HG03354 (cell line): Measurements from ENCODE around the gene MMP17.
"Not testable (repeated sequence)": the region's sequence is repeated elsewhere in the genome, so short reads cannot be mapped to it uniquely, and the experiment has no call there.

Experiments used
- ATAC-seq: cut with Tn5 transposase; IDR thresholded peaks from one replicate; pipeline ENCODE4 v1.9.1; 2021; ENCODE audit warnings: mild to moderate bottlenecking; ENCODE audit not compliant: unreplicated experiment, poor library complexity, severe bottlenecking

Gene MMP17

DNA sequence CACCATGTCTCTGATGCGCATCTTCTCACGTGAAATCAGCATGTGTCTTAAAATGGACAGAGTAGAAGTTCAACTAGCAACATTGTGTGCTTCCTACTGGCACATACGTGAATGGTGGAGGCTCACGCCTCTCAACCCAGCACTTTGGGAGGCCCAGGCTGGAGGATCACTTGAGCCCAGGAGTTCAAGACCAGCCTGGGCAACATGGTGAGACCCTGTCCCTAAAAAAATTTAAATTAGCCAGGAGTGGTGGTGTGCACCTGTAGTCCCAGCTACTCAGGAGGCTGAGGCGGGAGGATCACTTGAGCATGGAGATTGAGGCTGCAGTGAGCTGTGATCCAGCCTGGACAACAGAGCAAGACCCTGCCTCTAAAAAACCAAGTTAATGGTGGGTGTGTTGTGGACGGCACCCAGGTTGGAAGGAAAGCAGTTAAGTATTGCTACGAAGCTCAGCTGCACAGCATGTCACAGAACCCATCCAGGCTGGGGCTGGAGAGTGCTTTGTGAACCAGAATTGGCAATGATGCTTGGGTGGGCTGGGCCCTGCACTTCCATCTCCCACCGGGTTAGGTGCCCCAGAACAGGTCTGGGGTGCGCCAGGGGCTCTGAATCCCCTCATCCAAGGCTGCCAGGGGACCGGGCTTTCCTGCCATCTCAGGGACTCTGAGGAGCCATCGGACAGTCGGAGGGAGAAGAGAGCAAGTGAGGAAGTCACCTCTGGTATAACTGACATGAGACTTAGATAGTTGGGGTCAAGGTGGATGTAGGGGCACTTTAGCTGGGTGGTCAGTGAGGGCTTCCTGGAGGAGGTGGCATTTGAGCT lies 33.3 kb downstream of the MMP17 start:
- no peak for ATAC-seq

DNA sequence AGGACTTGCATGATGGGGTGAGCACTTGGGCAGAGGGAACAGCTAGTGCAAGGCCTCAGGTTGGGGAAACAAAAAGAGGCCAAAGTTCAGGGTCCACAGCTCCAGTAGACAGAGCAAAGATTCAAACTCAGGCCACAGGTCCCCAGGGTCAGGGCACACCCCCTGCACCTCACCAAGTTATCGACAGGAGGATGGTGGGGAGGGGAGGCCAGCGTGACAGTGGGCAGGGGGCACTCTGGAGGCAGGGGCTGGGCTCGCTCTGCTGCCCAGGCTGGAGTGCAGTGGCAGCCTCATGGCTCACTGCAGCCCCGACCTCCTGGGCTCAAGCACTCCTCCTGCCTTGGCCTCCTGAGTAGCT lies 33.9 kb downstream of the MMP17 start:
- ATAC-seq = no peak

DNA sequence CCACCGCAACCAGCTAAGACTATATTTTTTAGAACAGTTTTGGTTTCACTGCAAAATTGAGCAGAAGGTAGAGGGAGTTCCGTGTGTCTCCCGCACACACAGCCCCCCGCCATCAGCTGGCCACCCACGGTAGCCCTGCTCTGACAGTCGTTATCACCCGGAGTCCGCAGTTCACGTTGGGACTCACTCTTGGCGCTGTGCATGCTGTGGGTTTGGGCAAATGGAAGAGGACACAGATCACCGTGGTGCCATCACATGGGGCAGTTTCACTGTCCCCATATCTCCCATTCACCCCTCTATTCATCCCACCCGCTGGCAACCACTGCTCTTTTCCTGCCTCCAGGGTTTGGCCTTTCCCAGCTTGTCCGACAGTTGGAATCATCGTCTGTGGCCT lies 34.4 kb downstream of the MMP17 start:
- no peak for ATAC-seq

DNA sequence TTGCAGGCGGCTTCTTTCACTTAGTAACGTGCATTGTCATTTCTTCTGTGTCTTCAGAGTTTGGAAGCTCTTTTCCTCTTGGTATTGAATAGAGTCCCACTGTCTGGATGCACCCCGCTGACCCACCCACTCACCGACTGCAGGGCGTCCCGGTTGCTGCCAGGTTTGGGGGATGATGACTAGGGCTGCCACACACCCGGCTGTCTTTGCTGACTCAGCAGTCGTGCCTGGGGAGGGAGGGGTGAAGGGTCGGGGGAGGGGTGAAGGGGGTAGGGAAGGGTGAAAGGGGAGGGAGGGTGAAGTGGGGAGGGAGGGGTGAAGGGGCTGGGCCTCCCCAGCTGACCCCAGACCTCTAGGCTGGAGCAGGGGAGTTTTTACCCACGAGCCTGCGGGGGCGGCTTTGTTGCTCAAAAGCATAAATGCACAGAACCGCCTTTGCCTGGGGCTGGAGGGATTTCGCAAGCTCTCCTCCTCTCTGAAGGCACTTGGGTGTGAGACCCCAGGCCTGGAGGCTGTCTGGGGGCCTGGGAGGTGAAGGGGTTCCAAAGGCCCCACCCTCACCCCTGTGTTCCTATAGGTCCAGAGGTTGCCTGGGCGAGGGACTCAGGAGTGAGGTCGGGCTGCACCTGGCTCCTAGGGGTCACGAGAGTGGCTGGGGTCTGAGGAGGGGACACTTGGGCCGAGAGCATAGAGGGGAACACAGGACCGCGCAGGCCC lies 35.0 kb downstream of the MMP17 start:
- ATAC-seq = no peak

DNA sequence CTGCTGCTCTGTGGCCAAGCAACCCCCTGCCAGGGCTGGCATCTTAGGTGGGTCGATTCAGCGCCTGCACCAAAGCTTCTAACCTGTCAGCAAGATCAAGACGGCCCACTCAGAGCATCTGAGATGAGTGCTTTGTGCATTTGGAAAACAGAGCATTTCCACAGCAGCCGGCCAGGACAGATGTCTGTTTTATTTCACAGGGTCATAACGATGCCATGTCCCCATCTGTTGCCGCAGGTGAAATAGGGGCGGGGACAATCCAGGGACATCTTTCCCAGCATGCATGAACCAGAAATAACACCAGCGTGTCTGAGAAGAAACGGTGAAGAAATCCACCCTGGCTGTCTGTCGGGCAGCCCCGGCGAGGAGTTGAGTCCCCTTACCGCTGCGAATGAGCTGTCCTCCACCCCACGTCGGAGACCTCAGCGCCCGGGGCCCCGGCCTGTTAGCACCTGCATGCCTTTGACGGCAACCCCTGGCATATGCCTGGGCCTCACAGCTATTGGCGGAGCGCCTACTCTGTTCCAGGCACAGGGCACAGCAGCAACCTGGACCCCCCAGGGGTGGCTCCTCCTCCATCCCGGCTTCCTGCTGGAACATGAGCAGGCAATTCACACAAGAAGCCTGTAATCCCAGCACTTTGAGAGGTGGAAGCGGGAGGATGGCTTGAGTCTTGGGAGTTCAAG lies 35.7 kb downstream of the MMP17 start:
- no peak for ATAC-seq

DNA sequence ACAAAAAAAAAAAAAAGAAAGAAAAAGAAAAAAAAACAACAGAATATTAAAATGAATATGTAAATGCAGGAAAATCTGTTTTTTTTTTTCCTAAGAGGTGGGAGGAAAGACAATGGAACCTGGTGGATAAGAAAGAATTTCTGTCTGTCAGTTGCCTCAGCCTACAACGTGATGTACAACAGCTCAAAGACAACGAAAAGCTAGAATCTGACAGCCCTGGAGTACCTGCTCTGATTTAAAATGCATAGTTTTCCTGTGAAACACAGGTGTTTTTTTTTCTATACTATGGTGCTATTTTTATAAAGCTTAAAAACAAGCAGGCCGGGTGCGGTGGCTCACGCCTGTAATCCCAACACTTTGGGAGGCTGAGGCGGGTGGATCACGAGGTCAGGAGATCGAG lies 36.3 kb downstream of the MMP17 start:
- no peak for ATAC-seq

DNA sequence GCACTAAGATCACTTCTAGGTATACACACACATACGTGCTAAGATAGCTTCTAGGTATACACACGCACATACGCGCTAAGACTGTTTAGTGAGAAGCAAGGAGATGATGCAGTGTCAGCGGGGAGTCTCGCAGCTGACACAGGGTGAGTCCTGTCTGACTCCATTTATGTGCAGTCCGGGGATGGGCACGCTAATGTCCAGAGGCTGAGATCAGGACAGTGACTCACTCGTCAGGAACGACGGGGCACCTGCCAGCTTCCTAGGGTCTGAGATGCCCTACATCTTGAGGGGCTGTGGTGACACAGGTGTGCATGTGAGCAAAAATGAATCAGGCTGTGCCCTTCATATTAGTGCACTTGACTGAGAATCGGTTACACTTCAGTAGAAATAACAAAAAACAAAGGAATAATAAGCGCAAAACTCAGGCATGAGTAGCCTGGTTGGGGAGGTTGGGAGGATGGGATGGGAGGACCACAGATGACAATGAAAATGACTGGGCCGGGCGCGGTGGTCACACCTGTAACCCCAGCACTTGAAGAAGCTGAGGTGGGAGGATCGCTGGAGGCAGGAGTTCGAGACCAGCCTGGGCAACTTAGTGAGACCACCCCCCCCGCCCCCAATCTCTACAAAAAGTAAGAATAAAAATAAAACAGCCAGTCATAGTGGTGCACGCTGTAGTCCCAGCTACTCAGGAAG lies 37.1 kb downstream of the MMP17 start:
- no peak for ATAC-seq

DNA sequence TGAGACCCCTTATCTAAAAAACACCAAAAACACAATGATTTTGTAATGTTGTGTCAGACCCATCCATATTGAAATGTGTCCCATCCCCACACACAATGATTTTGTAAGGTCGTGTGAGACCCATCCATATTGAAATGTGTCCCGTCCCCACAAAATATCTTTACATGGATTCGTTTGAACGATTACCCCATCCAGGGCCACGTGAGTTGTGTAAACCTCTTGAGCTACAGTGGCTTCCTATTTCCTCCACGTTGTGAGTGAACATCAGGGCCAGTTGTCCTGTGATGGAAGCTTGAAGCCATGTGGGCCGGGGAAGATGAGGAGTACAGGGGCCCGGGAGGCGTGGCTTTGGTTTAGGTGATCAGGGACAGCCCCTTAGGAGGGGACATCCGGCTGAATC lies 39.3 kb downstream of the MMP17 start:
- ATAC-seq = no peak

DNA sequence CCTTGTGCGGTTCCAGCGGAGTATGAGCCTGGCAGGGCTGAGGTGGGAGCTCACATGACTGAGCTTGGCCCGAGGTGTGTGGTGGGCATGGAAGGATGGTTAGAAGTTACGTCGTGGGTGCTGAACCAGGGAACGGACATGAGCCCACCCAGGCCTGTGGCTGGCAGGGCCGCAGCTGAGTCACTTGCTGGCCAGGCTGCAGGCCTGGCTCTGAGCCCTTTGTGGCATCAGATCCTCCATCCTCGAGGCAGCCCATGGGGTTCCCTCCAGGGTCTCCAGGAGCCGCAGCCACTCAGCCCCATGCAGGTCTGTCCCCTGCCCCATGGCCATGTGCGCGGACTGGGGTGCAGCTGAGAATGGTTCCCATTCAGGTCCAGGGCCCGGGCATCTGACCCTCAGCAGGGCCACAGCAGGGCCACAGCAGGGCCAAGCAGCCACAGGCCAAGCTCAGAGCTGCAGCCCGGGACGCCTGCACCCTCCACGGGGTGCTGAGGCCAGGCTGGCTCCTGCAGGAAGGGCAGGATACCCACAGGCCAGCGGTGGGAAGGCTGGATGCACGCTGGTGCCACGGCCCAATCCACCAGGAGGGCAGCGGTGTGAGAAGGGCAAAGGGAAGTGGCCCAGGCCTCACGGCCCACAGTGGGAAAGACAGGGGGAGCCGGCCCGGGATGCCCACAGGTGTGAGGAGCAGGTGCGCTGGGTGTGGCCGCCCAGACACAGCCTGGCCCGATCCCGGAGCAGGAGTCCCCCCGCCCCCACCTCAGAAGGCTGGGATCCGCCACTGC lies 39.9 kb downstream of the MMP17 start:
- no peak for ATAC-seq

DNA sequence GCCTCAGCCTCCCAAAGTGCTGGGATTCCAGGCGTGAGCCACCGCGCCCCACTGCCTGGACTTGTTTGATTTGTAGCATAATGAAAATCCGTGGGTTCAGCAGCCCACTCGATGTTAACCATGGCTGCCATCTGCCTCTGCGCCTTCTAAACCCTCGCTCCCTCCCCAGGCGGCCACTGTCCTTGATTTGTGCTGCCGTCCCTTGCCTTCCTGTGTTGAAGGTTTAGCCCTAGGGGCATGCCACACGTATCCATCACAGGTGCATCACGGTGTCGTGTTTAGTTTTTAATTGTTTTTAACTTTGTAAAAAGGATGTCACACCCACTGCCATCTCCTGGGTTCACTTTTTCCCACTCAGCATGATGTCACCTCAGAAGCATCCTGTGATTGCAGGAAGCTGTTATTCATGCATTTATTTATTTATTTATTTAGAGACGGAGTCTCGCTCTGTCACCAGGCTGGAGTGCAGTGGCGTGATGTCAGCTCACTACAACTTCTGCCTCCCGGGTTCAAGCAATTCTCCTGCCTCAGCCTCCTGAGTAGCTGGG lies 41.8 kb downstream of the MMP17 start:
- no peak for ATAC-seq

DNA sequence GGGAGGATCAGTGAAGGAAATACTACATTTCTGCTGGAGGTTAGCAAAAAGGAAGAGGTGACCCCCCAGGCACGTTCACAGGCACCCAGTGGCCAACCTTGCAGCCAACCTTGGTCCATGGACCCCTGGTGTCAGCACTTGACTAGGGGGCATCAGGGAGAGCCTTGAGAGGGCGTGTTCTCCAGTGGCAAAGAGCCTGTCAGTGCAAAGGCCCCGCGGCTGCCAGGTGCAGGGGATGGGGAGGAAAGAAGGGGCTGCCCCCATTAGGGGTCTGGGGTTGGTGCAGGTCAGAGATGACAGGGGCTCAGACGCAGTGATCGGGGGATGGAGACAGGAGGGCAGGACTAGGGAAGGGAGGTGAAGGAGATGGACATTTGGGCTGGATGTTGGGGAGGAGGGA lies 43.5 kb downstream of the MMP17 start:
- ATAC-seq = no peak

DNA sequence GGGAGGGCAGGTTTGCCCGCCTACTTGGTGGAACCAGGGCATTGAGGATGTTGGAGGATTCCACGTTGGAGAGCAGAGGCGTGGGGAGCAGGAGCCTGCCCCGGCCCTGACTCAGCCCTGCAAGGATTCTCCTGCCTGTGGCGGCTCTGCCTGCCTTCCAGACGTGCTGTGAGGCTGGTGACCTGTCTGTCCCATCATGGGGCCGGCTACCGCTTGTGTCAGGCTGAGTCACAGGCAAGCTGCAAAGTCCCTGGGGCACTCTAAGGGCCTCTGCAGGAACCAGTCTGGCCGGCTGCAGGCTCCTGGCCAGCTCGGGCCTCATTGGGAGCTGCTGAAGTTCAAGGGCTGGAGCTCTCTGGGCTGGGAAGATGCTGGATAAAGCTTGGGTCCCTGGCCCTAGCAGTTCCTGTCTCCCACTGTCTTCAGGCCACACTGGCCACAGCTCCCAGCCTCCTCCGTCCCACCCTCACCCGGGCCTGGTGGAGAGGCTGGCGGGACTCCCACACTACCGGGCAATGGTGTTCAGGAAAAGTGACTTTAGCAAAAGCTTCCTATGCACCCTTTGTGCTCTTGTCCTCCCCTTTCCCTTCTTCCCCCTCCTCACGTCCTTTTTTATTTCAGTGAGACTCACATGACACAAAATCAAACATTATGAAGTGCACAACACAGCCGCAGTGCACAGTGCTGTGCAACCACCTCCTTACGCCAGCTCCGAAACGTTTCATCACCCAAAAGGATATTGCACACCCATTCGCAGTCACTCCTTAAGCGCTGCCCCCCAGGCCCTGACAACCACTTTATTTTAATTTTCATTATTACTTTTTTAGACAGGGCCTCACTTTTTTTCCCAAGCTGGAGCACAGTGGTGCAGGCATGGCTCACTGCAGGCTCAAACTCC lies 44.2 kb downstream of the MMP17 start:
- ATAC-seq = no peak

DNA sequence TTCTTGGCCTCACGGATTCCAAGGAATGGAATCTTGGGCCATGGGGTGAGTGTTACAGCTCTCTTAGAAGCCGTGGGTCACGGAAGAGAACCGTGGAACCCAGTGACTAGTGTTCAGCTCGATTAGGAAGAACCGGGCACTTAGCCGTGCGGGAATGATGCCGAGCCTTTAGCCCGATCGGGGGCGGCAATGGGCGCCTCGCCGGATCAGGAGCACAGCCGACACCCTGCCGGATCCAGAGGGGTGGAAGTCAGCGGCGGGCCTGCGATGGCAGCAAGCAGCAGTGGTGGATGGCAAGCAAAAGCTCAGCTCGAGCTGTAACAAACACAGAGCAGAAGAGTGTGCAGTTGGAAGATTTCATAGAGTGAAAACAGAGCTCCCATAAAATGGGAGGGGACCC lies 45.1 kb downstream of the MMP17 start:
- ATAC-seq = no peak

DNA sequence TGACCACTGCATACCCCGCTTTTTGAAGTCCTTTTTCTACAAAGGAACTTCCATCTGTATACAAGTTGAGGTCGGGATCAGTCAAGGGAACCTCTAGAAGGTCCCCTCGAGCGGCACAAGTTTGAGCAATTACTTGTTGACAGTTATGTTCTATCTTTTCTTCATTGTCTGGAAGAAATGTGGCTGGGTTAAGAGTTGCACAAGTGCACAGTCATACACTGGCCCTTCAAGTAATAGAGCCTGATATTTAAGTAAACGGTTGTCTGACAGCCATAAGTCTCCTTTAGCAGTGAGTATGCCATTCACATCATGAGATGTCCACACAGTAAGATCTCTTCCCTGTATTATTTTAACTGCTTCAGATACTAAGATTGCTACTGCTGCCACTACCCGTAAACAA lies 46.8 kb downstream of the MMP17 start:
- not testable (repeated sequence) for ATAC-seq

DNA sequence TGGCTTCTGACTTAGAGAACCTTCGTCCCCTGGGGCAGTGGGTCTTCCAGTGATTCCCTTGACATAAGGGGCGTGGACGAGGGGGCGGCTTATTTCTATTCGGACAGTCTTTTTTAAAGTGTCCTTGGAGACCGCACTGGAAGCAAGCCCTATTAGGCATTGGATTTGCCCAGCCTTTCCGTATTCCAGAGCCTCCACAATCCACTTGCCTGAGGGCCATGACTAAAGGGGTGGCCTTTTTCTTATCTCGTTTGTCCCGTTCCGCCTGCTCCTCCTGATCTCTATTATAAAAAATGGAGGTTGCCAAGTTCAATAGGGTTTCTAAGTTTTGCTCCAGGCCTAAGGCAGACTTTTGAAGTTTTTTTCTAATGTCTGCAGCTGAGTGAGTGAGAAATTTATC lies 49.0 kb downstream of the MMP17 start:
- ATAC-seq = not testable (repeated sequence)

DNA sequence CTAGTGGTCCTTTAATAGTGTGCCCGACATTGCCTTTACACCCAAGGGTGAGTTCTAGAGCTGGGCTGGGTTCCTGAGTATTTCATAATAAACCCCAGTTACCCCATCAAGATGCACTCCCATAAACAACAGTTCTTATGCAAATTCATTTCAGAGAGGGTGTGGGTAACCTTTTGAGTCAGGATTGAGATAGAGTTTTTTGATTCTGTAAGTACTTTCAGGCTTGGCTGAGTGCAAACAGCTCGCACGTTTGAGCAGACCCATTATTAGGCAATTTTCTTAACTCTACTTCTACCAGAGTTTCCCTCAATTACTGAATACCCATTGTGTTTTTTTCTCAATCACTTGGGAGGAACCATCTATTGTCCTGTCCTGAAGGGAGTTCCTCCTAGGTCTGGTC lies 50.2 kb downstream of the MMP17 start:
- ATAC-seq = not testable (repeated sequence)

DNA sequence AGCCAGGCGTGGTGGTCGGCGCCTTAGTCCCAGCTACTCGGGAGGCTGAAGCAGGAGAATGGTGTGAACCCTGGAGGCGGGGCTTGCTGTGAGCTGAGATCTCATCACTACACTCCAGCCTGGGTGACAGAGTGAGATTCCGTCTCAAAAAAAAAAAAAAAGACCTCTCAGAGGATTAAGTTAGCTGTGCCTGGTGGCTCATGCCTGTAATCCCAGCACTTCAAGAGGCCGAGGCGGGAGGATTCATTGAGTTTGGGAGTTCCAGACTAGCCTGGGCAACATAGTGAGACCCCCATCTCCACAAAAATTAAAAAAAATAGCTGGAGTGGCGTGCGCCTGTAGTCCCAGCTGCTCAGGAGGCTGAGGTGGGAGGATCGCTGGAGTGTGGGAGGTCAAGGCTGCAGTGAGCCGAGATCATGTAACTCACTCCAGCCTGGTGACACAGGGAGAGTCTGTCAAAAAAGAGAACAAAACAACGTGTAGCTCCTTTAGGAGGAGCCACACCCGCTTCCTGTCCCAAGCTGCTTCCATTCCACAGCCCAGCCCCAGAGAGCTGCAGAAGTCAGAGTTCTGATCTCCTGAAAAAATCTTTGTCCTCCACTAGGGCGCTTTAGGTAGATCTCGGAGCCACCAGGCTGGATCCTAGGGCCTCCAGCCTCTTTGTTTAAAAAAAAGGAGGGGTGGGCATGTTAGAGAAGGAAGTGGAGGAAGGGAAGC lies 54.8 kb downstream of the MMP17 start:
- ATAC-seq = no peak

DNA sequence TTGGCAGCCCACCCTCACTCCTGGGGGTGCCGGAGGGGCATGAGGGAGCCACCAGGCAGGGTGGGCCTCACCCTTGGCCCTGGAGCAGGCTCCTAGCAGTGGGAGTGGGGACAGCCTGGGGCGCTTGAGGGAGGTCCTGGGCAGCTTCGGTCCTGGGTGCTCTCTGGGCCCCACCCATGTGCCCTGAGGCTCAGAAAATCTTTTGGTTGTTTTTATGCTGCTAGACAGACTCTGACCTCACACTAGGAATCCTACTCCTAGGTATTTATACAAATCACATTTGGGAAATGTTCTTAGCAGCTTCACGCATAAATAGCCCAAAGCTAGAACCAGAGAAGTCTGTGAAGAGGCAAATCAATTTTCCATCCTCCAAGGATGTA lies 55.3 kb downstream of the MMP17 start:
- ATAC-seq = no peak
